Astrocyte (in vitro differentiated cells and primary cell): ENCODE data around the gene POU6F2. TPM values are rescaled to one million over a fixed set of nuclear protein-coding genes. Genes with fewer than 3 reads are reported as not detected.

Source experiments
- total RNA-seq: library from RNA; stranded (reverse); gene quantifications from 2 replicates; pipeline ENCODE4 v1.2.1, GENCODE V29; 2021

The POU6F2 gene
- total RNA-seq, 1 donor from 2014 or later = 0.45 TPM

Other genes with a start within 250 kb of the POU6F2 start
- gene VPS41, start 68.7 kb upstream of the POU6F2 start, total RNA-seq = 92.9 and 93.6 TPM in 2 replicates